ENCODE data around the gene NEUROG1.

The NEUROG1 gene

DNA sequence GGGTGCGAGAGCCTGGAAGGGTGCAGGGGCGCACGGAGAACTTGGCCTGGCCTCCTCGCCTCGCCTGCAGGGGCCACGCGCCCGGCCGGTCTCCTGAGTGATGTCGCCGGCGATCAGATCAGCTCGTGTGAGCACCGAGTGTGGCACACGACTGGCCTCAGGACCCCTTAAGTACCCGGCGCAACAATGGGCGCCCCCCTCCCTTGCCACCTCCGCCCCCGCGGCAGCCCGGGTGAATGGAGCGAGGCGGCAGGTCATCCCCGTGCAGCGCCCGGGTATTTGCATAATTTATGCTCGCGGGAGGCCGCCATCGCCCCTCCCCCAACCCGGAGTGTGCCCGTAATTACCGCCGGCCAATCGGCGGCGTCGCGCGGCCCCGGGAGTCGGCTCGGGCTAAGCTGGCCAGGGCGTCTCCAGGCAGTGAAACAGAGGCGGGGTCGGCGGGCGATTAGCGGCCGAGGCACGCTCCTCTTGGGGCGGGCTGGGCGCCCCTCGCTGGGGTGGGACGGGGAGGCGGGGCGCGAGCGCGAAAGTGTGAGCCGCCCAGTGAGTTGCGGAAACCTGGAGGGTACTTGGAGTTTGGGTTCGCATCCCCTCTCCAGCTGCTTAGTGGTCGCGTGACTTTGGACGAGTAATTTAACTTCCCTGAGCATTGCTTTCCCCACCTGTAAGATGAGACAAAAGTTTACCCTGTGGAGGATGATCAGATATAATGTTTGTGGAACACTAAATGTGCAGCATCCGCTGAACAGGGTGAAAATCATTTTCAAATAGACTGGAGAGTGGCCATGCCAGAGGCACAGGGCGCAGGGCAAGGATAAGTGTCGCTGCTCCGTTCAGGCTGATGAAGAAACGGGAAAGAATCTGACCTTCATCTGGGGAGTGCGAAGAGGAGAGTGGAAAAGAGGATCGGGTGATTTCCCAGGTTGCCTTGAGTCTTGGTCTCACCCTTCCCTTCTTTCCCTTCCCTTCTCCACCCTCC lies at the start of gene NEUROG1 (continued):
- TF ChIP-seq, protein P1, sequence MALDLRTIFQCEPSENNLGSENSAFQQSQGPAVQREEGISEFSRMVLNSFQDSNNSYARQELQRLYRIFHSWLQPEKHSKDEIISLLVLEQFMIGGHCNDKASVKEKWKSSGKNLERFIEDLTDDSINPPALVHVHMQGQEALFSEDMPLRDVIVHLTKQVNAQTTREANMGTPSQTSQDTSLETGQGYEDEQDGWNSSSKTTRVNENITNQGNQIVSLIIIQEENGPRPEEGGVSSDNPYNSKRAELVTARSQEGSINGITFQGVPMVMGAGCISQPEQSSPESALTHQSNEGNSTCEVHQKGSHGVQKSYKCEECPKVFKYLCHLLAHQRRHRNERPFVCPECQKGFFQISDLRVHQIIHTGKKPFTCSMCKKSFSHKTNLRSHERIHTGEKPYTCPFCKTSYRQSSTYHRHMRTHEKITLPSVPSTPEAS (tag by site-specific recombination; IDR thresholded peaks at IDR 0.05), result no peak
- TF ChIP-seq ZNF530 (tag by site-specific recombination; IDR thresholded peaks at IDR 0.05; ENCODE audit: low read depth), result no peak
- TF ChIP-seq, protein P2, sequence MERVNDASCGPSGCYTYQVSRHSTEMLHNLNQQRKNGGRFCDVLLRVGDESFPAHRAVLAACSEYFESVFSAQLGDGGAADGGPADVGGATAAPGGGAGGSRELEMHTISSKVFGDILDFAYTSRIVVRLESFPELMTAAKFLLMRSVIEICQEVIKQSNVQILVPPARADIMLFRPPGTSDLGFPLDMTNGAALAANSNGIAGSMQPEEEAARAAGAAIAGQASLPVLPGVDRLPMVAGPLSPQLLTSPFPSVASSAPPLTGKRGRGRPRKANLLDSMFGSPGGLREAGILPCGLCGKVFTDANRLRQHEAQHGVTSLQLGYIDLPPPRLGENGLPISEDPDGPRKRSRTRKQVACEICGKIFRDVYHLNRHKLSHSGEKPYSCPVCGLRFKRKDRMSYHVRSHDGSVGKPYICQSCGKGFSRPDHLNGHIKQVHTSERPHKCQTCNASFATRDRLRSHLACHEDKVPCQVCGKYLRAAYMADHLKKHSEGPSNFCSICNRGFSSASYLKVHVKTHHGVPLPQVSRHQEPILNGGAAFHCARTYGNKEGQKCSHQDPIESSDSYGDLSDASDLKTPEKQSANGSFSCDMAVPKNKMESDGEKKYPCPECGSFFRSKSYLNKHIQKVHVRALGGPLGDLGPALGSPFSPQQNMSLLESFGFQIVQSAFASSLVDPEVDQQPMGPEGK (tag by site-specific recombination; IDR thresholded peaks at IDR 0.05), result peak; percentile 82
- TF ChIP-seq, protein P3, sequence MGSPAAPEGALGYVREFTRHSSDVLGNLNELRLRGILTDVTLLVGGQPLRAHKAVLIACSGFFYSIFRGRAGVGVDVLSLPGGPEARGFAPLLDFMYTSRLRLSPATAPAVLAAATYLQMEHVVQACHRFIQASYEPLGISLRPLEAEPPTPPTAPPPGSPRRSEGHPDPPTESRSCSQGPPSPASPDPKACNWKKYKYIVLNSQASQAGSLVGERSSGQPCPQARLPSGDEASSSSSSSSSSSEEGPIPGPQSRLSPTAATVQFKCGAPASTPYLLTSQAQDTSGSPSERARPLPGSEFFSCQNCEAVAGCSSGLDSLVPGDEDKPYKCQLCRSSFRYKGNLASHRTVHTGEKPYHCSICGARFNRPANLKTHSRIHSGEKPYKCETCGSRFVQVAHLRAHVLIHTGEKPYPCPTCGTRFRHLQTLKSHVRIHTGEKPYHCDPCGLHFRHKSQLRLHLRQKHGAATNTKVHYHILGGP (tag by site-specific recombination; IDR thresholded peaks at IDR 0.05), result no peak
- TF ChIP-seq MZF1 (tag by site-specific recombination; IDR thresholded peaks at IDR 0.05; ENCODE audit: borderline replicate concordance), result peak; percentile 31; the same call in 1 of the 2 replicates
- TF ChIP-seq, protein P4, sequence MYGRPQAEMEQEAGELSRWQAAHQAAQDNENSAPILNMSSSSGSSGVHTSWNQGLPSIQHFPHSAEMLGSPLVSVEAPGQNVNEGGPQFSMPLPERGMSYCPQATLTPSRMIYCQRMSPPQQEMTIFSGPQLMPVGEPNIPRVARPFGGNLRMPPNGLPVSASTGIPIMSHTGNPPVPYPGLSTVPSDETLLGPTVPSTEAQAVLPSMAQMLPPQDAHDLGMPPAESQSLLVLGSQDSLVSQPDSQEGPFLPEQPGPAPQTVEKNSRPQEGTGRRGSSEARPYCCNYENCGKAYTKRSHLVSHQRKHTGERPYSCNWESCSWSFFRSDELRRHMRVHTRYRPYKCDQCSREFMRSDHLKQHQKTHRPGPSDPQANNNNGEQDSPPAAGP (tag by site-specific recombination; IDR thresholded peaks at IDR 0.05), result peak; percentile 91
- TF ChIP-seq YY1 (tag by site-specific recombination; IDR thresholded peaks at IDR 0.05), result 0 out of 2 replicates have a peak, but pooled peaks have one; percentile 50
- no peak for TF ChIP-seq ZNF510 (tag by site-specific recombination; IDR thresholded peaks at IDR 0.05; ENCODE audit: insufficient replicate concordance)
- TF ChIP-seq ZNF121 (tag by site-specific recombination; IDR thresholded peaks at IDR 0.05), result 0 out of 2 replicates have a peak, but pooled peaks have one; percentile 12
- TF ChIP-seq YY2 (tag by site-specific recombination; IDR thresholded peaks at IDR 0.05), result 0 out of 2 replicates have a peak, but pooled peaks have one; percentile 24
- TF ChIP-seq, protein P5, sequence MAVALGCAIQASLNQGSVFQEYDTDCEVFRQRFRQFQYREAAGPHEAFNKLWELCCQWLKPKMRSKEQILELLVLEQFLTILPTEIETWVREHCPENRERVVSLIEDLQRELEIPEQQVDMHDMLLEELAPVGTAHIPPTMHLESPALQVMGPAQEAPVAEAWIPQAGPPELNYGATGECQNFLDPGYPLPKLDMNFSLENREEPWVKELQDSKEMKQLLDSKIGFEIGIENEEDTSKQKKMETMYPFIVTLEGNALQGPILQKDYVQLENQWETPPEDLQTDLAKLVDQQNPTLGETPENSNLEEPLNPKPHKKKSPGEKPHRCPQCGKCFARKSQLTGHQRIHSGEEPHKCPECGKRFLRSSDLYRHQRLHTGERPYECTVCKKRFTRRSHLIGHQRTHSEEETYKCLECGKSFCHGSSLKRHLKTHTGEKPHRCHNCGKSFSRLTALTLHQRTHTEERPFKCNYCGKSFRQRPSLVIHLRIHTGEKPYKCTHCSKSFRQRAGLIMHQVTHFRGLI (tag by site-specific recombination; IDR thresholded peaks at IDR 0.05), result peak; percentile 63; the same call in 1 of the 2 replicates
- no peak for TF ChIP-seq ZNF350 (tag by site-specific recombination; IDR thresholded peaks at IDR 0.05)
- no peak for TF ChIP-seq ZNF266 (tag by site-specific recombination; IDR thresholded peaks at IDR 0.05; ENCODE audit: low read depth)
- peak; percentile 99 for TF ChIP-seq KLF1 (tag by site-specific recombination; IDR thresholded peaks at IDR 0.05)
- no peak for TF ChIP-seq ZNF19 (tag by site-specific recombination; IDR thresholded peaks at IDR 0.05; ENCODE audit: low read depth)
- peak; percentile 81 for TF ChIP-seq SP3 (tag by site-specific recombination; IDR thresholded peaks at IDR 0.05)
- TF ChIP-seq KLF10 (tag by site-specific recombination; IDR thresholded peaks at IDR 0.05), result no peak
- TF ChIP-seq, protein P6, sequence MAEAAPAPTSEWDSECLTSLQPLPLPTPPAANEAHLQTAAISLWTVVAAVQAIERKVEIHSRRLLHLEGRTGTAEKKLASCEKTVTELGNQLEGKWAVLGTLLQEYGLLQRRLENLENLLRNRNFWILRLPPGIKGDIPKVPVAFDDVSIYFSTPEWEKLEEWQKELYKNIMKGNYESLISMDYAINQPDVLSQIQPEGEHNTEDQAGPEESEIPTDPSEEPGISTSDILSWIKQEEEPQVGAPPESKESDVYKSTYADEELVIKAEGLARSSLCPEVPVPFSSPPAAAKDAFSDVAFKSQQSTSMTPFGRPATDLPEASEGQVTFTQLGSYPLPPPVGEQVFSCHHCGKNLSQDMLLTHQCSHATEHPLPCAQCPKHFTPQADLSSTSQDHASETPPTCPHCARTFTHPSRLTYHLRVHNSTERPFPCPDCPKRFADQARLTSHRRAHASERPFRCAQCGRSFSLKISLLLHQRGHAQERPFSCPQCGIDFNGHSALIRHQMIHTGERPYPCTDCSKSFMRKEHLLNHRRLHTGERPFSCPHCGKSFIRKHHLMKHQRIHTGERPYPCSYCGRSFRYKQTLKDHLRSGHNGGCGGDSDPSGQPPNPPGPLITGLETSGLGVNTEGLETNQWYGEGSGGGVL (tag by site-specific recombination; IDR thresholded peaks at IDR 0.05), result peak; percentile 71
- no peak for TF ChIP-seq ZNF664 (tag by site-specific recombination; IDR thresholded peaks at IDR 0.05)
- TF ChIP-seq ZNF335 (tag by site-specific recombination; conservative IDR thresholded peaks at IDR 0.05), result peak; percentile 85
- TF ChIP-seq, protein P7, sequence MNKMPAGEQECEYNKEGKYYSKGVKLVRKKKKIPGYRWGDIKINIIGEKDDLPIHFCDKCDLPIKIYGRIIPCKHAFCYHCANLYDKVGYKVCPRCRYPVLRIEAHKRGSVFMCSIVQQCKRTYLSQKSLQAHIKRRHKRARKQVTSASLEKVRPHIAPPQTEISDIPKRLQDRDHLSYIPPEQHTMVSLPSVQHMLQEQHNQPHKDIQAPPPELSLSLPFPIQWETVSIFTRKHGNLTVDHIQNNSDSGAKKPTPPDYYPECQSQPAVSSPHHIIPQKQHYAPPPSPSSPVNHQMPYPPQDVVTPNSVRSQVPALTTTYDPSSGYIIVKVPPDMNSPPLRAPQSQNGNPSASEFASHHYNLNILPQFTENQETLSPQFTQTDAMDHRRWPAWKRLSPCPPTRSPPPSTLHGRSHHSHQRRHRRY (tag by site-specific recombination; IDR thresholded peaks at IDR 0.05), result no peak
- TF ChIP-seq SP2 (tag by site-specific recombination; IDR thresholded peaks at IDR 0.05), result peak; percentile 90
- no peak for TF ChIP-seq REPIN1 (tag by site-specific recombination; IDR thresholded peaks at IDR 0.05; ENCODE audit: low read depth)

All from HEK293 (cell line).